Endodermal cell (in vitro differentiated cells): ENCODE measurements around the gene DHPS. TPM values are rescaled to one million over a fixed set of nuclear protein-coding genes. Genes with fewer than 3 reads are reported as not detected.

Experiments used
- DNase-seq: peaks from one replicate; pipeline ENCODE4 v3.0.0-alpha.2; 2017
- H3K27ac ChIP-seq: 2 replicates; pipeline ENCODE4 v1.5.1; 2013; ENCODE audit warnings: mild to moderate bottlenecking, low read depth, low read length, moderate library complexity
- H3K27me3 ChIP-seq: 2 replicates; pipeline ENCODE4 v1.6.1; 2013; ENCODE audit warnings: mild to moderate bottlenecking, low read length, moderate library complexity; ENCODE audit not compliant: insufficient read depth, control insufficient read depth, poor library complexity, severe bottlenecking
- H3K36me3 ChIP-seq: 2 replicates; pipeline ENCODE4 v1.7.0; 2013; ENCODE audit warnings: mild to moderate bottlenecking, low read length, moderate library complexity; ENCODE audit not compliant: control insufficient read depth, insufficient read depth
- H3K4me1 ChIP-seq: one replicate; pipeline ENCODE4 v1.7.0; 2013; ENCODE audit warnings: low read length; ENCODE audit not compliant: control insufficient read depth, insufficient read depth
- H3K4me3 ChIP-seq: 2 replicates; pipeline ENCODE4 v1.5.1; 2013; ENCODE audit warnings: mild to moderate bottlenecking, low read length, moderate library complexity
- H3K9ac ChIP-seq: 2 replicates; pipeline ENCODE4 v1.6.1; 2013; ENCODE audit warnings: mild to moderate bottlenecking, low read length, moderate library complexity; ENCODE audit not compliant: poor library complexity, severe bottlenecking; ENCODE audit errors: extremely low read depth
- H3K9me3 ChIP-seq: 2 replicates; pipeline ENCODE4 v1.6.1; 2013; ENCODE audit warnings: mild to moderate bottlenecking, low read length, moderate library complexity; ENCODE audit not compliant: control insufficient read depth
- H3K27ac Mint-ChIP-seq: 2 replicates; pipeline ENCODE4 v1.8.0; 2020; ENCODE audit warnings: mixed read lengths
- H3K27me3 Mint-ChIP-seq: 2 replicates; pipeline ENCODE4 v1.8.0; 2021; ENCODE audit warnings: mild to moderate bottlenecking, mixed read lengths; ENCODE audit not compliant: insufficient read depth
- H3K36me3 Mint-ChIP-seq: 2 replicates; pipeline ENCODE4 v1.8.0; 2020; ENCODE audit warnings: low read depth, mixed read lengths
- H3K4me1 Mint-ChIP-seq: 2 replicates; pipeline ENCODE4 v1.8.0; 2020; ENCODE audit warnings: mixed read lengths
- H3K4me3 Mint-ChIP-seq: 2 replicates; pipeline ENCODE4 v1.8.0; 2020; ENCODE audit warnings: mild to moderate bottlenecking, moderate library complexity, mixed read lengths
- H3K9me3 Mint-ChIP-seq: 2 replicates; pipeline ENCODE4 v1.8.0; 2020; ENCODE audit warnings: mild to moderate bottlenecking, mixed read lengths
- WGBS, 2 experiments: methylation state at CpG; one replicate each; pipeline versions ENCODE4 v1.1.5 to v1.1.7; 2013; ENCODE audit warnings: missing lambda C conversion rate in 2 of 2, mixed read lengths in 1 of 2; ENCODE audit not compliant: insufficient coverage in 1 of 2, insufficient read length in 1 of 2; 5-methylcytosine and 5-hydroxymethylcytosine counted together
- total RNA-seq, 2 donors: library from RNA; stranded (reverse); fragmentation: NEBNext Ultra II Directional in 1 of 2; extraction: Animal tissue kit (Norgen Biotek cat#: 25700) in 1 of 2; gene quantifications; 2 replicates in 1 of 2; 3 replicates in 1 of 2; pipeline ENCODE4 v1.2.1, GENCODE V29; 2021
- TF ChIP-seq, protein P1 (sequence below): fragments of 200-600 bp; sonication (generic); conservative IDR thresholded peaks from 2 replicates; pipeline ENCODE4 v1.5.0; 2021; ENCODE audit warnings: antibody characterized with exemption, mild to moderate bottlenecking

Gene DHPS
- total RNA-seq, 2 donors from 2014 or later: 76.1 to 98.5 TPM

DNA sequence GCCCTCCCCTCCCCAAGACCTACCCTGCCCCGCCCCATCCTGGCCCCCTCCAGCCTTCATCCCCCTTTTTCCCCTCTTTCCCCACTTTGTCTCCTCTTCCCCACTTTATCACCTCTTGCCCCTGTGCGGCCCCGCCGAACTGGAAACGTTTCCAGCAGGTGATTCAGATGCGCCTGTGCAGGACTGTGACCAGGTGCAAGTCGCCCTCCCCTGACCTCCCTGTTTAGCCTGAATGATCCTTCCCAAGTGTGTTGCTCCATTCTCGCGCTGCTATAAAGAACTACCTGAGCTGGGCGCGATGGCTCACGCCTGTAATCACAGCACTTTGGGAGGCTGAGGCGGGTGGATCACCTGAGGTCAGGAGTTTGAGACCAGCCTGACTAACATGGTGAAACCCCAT is 45.0 kb downstream of the DHPS start:
- Histone ChIP-seq H3K4me1 (no peaks in the 10 kb centered on the region), H3K36me3 (no peaks in the 10 kb centered on the region), H3K9ac (no peak overlapping the region), H3K4me3 (no peak overlapping the region), H3K27ac (no peak overlapping the region), H3K9me3 (peaks cover 2% of the 10 kb centered on the region), H3K27me3 (no peaks in the 10 kb centered on the region)
- no peak for DNase-seq
- peaks cover 10% of the 10 kb centered on the region for H3K27me3 Mint-ChIP-seq
- peaks cover 10% of the 10 kb centered on the region for H3K36me3 Mint-ChIP-seq
- no peak overlapping the region for H3K4me3 Mint-ChIP-seq
- TF ChIP-seq, protein P1, sequence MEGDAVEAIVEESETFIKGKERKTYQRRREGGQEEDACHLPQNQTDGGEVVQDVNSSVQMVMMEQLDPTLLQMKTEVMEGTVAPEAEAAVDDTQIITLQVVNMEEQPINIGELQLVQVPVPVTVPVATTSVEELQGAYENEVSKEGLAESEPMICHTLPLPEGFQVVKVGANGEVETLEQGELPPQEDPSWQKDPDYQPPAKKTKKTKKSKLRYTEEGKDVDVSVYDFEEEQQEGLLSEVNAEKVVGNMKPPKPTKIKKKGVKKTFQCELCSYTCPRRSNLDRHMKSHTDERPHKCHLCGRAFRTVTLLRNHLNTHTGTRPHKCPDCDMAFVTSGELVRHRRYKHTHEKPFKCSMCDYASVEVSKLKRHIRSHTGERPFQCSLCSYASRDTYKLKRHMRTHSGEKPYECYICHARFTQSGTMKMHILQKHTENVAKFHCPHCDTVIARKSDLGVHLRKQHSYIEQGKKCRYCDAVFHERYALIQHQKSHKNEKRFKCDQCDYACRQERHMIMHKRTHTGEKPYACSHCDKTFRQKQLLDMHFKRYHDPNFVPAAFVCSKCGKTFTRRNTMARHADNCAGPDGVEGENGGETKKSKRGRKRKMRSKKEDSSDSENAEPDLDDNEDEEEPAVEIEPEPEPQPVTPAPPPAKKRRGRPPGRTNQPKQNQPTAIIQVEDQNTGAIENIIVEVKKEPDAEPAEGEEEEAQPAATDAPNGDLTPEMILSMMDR: no peak
- peaks cover 16% of the 10 kb centered on the region for H3K9me3 Mint-ChIP-seq
- H3K4me1 Mint-ChIP-seq: no peaks in the 10 kb centered on the region
- WGBS, 2 experiments: 83 to 92% methylated on average over 10 to 13 of the region's 13 CpGs
- H3K27ac Mint-ChIP-seq: no peak overlapping the region

DNA sequence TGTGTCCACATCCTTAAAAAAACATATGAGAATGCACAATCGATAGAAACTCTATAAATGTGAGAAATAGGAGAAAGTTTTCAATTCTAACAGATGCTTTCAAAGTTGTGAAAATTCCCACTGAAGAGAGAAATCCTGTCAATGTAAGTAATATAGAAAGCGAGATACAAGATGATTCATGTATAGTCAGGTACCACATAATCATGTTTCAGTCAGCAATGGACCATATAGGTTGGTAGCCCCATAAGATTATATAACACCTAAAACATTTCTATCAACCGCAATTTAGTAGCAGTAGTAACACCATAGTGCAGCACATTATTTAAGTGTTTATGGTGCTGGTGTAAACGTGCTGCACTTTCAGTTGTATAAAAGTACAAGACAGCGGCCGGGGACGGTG is 52.5 kb downstream of the DHPS start:
- H3K27ac ChIP-seq: no peak overlapping the region
- TF ChIP-seq, protein P1: no peak
- H3K4me1 ChIP-seq: no peaks in the 10 kb centered on the region
- peaks cover 76% of the 10 kb centered on the region for H3K9me3 ChIP-seq
- peaks cover 81% of the 10 kb centered on the region for H3K36me3 Mint-ChIP-seq
- H3K9ac ChIP-seq: no peak overlapping the region
- H3K4me3 ChIP-seq: peak overlapping the region; percentile 56
- peaks cover 70% of the 10 kb centered on the region for H3K36me3 ChIP-seq
- H3K4me3 Mint-ChIP-seq: no peak overlapping the region
- 96 to 99% methylated on average over 4 to 6 of the region's 7 CpGs for WGBS, 2 experiments
- DNase-seq: no peak
- no peaks in the 10 kb centered on the region for H3K4me1 Mint-ChIP-seq
- H3K27me3 ChIP-seq: no peaks in the 10 kb centered on the region
- no peak overlapping the region for H3K27ac Mint-ChIP-seq
- H3K27me3 Mint-ChIP-seq: no peaks in the 10 kb centered on the region
- H3K9me3 Mint-ChIP-seq: peaks cover 77% of the 10 kb centered on the region

DNA sequence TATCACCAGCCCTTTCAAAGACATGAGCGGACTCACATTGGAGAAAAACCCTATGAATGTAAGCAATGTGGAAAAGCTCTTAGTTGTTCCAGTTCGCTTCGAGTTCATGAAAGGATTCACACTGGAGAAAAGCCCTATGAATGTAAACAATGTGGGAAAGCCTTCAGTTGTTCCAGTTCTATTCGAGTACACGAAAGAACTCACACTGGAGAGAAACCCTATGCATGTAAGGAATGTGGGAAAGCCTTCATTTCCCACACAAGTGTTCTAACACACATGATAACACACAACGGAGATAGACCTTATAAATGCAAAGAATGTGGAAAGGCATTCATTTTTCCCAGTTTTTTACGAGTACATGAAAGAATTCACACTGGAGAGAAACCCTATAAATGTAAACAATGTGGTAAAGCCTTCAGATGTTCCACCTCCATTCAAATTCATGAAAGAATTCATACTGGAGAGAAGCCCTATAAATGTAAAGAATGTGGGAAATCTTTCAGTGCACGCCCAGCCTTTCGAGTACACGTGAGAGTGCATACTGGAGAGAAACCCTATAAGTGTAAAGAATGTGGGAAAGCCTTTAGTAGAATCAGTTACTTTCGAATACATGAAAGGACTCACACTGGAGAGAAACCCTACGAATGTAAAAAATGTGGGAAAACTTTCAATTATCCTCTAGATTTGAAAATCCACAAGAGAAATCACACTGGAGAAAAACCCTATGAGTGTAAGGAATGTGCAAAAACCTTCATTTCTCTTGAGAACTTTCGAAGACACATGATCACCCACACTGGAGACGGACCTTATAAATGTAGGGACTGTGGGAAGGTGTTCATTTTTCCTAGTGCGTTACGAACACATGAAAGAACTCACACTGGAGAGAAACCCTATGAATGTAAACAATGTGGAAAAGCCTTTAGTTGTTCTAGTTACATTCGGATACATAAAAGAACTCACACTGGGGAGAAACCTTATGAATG is 53.3 kb downstream of the DHPS start:
- no peak for DNase-seq
- Histone ChIP-seq H3K27ac (no peak overlapping the region), H3K4me3 (peak overlapping the region; percentile 56), H3K36me3 (peaks cover 79% of the 10 kb centered on the region), H3K9me3 (peaks cover 84% of the 10 kb centered on the region), H3K27me3 (no peaks in the 10 kb centered on the region), H3K9ac (no peak overlapping the region), H3K4me1 (no peaks in the 10 kb centered on the region)
- H3K36me3 Mint-ChIP-seq: peaks cover 85% of the 10 kb centered on the region
- TF ChIP-seq, protein P1: no peak
- no peaks in the 10 kb centered on the region for H3K4me1 Mint-ChIP-seq
- no peaks in the 10 kb centered on the region for H3K27me3 Mint-ChIP-seq
- peaks cover 86% of the 10 kb centered on the region for H3K9me3 Mint-ChIP-seq
- no peak overlapping the region for H3K27ac Mint-ChIP-seq
- H3K4me3 Mint-ChIP-seq: no peak overlapping the region
- WGBS, 2 experiments: 96 to 97% methylated on average over 16 to 17 of the region's 17 CpGs
